Upper lobe of left lung (tissue), 4 donors: Measurements from ENCODE around the gene CDYL.

ENCODE experiments used
- EP300 ChIP-seq, 4 donors: sonication (generic); formaldehyde crosslinking; IDR thresholded peaks; one replicate each; pipeline ENCODE4 v1.5.1; 2017; ENCODE audit warnings: antibody characterized with exemption in 4 of 4, control low read depth in 2 of 4
- POLR2A ChIP-seq, 4 donors: fragments of 450-650 bp; IDR thresholded peaks; one replicate each; pipeline ENCODE4 v1.5.1; 2016 to 2017; ENCODE audit warnings: antibody characterized with exemption in 4 of 4, mild to moderate bottlenecking in 2 of 4
- POLR2AphosphoS5 ChIP-seq, 2 donors: sonication (generic); formaldehyde crosslinking; IDR thresholded peaks; one replicate each; pipeline ENCODE4 v1.5.1; 2017; ENCODE audit warnings: antibody characterized with exemption in 2 of 2
- TF ChIP-seq, protein P1 (sequence below), 6 experiments: fragments of 450-650 bp in 4 of 6; fragments of 200-600 bp in 2 of 6; sonication (generic) in 2 of 6; IDR thresholded peaks; one replicate each; pipeline ENCODE4 v1.5.1; 2016 to 2019; ENCODE audit warnings: antibody characterized with exemption in 6 of 6

DNA sequence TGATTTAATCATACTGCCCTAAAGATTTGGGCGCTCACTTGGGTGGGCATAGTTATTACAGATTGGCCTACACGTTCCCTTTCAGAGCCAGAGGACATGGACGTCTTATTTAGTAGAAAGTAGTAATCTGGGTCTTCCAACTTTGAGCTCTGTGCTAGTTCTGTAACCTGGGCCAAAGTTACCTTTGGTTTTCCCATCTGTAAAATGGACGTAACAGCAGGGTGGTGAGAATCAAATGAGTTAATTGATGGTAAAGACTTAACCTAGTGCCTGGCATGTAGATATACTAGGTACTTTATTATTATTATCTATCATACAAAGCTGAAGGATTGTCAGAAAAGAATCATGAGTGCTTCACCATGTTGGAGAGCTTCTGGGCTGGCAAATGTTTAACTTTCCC lies 74.8 kb downstream of the CDYL start:
- TF ChIP-seq EP300 (IDR thresholded peaks at IDR 0.05) (no peak), POLR2A (IDR thresholded peaks at IDR 0.05) (no peak), POLR2AphosphoS5 (IDR thresholded peaks at IDR 0.05) (no peak)
- TF ChIP-seq, protein P1, sequence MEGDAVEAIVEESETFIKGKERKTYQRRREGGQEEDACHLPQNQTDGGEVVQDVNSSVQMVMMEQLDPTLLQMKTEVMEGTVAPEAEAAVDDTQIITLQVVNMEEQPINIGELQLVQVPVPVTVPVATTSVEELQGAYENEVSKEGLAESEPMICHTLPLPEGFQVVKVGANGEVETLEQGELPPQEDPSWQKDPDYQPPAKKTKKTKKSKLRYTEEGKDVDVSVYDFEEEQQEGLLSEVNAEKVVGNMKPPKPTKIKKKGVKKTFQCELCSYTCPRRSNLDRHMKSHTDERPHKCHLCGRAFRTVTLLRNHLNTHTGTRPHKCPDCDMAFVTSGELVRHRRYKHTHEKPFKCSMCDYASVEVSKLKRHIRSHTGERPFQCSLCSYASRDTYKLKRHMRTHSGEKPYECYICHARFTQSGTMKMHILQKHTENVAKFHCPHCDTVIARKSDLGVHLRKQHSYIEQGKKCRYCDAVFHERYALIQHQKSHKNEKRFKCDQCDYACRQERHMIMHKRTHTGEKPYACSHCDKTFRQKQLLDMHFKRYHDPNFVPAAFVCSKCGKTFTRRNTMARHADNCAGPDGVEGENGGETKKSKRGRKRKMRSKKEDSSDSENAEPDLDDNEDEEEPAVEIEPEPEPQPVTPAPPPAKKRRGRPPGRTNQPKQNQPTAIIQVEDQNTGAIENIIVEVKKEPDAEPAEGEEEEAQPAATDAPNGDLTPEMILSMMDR (IDR thresholded peaks at IDR 0.05): no peak
